ENCODE results near the gene INHBE. TPM values are rescaled to one million over a fixed set of nuclear protein-coding genes. Genes with fewer than 3 reads are reported as not detected.

The INHBE gene
- total RNA-seq: not detected in 2 replicates

GRCh38 chr12:57454566-57455373 lies at the start of gene INHBE:
Gene INHBE, plus strand, starts transcription at chr12:57455307. Its CDS starts 230 bp downstream, at chr12:57455537.

GRCh38 chr12:57430931-57431566 lies 24.1 kb upstream of the INHBE start, which contains the start of gene R3HDM2:
Gene R3HDM2, minus strand, starts transcription at chr12:57431043. Its CDS starts 120,615 bp downstream, at chr12:57310428.

GRCh38 chr12:57434517-57435223 lies 20.4 kb upstream of the INHBE start, which contains the start of gene INHBC:
Gene INHBC, plus strand, starts transcription at chr12:57434784. Its CDS starts 103 bp downstream, at chr12:57434887.

GRCh38 chr12:57459750-57460467 lies 4.8 kb downstream of the INHBE start, which contains the start of gene GLI1:
Gene GLI1, plus strand, starts transcription at chr12:57459785. Its CDS starts 3,907 bp downstream, at chr12:57463692.

GRCh38 chr12:57479376-57480115 lies 24.4 kb downstream of the INHBE start, which contains the start of gene ARHGAP9:
Gene ARHGAP9, minus strand, starts transcription at chr12:57479866. Its CDS starts 460 bp downstream, at chr12:57479406.

GRCh38 chr12:57487597-57488401 lies 32.7 kb downstream of the INHBE start, which contains the start of gene MARS1:
Gene MARS1, plus strand, starts transcription at chr12:57488068. Its CDS starts 23 bp downstream, at chr12:57488091.

Small RNA genes lying within 50 kb of the gene (small RNA-seq; reads per million reads assigned to genes)
- gene RNU6-879P: not detected

Other genes with a start within 250 kb of the INHBE start
- gene NXPH4, start 238.5 kb upstream of the INHBE start, total RNA-seq: 0.73 and 0.98 TPM in 2 replicates
- 260 and 298 TPM in 2 replicates for gene SHMT2, start 225.6 kb upstream of the INHBE start, total RNA-seq
- 0.59 and 0.73 TPM in 2 replicates for gene STAC3, start 204.1 kb upstream of the INHBE start, total RNA-seq
- 14.7 and 26.4 TPM in 2 replicates for gene R3HDM2, start 24.3 kb upstream of the INHBE start, total RNA-seq
- gene INHBC, start 20.5 kb upstream of the INHBE start, total RNA-seq: under 0.01 TPM in 1 of 2 replicates, not detected in the other
- under 0.01 and 0.78 TPM in 2 replicates for gene GLI1, start 4.5 kb downstream of the INHBE start, total RNA-seq
- gene ARHGAP9, start 24.6 kb downstream of the INHBE start, total RNA-seq: under 0.01 TPM in 1 of 2 replicates, not detected in the other
- gene MARS1, start 32.8 kb downstream of the INHBE start, total RNA-seq: 81.9 and 126 TPM in 2 replicates
- gene DDIT3, start 65.2 kb downstream of the INHBE start, total RNA-seq: 16.6 and 19.1 TPM in 2 replicates
- gene MBD6, start 67.5 kb downstream of the INHBE start, total RNA-seq: 2.9 and 5.7 TPM in 2 replicates
- 89.3 and 95.6 TPM in 2 replicates for gene DCTN2, start 91.9 kb downstream of the INHBE start, total RNA-seq
- gene KIF5A, start 94.7 kb downstream of the INHBE start, total RNA-seq: under 0.01 and 0.20 TPM in 2 replicates
- gene PIP4K2C, start 135.9 kb downstream of the INHBE start, total RNA-seq: 1.8 and 2.6 TPM in 2 replicates
- gene DTX3, start 149.5 kb downstream of the INHBE start, total RNA-seq: 0.78 and 3.7 TPM in 2 replicates
- gene ARHGEF25, start 156.1 kb downstream of the INHBE start, total RNA-seq: 0.98 and 4.0 TPM in 2 replicates
- gene B4GALNT1, start 177.9 kb downstream of the INHBE start, total RNA-seq: under 0.01 and 0.20 TPM in 2 replicates
- gene OS9, start 238.8 kb downstream of the INHBE start, total RNA-seq: 80.9 and 99.9 TPM in 2 replicates